ENCODE results near the gene ZNF205.
A peak's percentile ranks its signal among the peaks of the same experiment; 100 is the strongest.

ZNF205 gene

GRCh38 chr16:3147046-3147756, 34.8 kb downstream of the ZNF205 start:
- FAIRE-seq, result no peak
- no peak for DNase-seq (ENCODE audit: insufficient read length, low spot score)

GRCh38 chr16:3147757-3148104, 35.3 kb downstream of the ZNF205 start:
- FAIRE-seq, result no peak

DNA sequence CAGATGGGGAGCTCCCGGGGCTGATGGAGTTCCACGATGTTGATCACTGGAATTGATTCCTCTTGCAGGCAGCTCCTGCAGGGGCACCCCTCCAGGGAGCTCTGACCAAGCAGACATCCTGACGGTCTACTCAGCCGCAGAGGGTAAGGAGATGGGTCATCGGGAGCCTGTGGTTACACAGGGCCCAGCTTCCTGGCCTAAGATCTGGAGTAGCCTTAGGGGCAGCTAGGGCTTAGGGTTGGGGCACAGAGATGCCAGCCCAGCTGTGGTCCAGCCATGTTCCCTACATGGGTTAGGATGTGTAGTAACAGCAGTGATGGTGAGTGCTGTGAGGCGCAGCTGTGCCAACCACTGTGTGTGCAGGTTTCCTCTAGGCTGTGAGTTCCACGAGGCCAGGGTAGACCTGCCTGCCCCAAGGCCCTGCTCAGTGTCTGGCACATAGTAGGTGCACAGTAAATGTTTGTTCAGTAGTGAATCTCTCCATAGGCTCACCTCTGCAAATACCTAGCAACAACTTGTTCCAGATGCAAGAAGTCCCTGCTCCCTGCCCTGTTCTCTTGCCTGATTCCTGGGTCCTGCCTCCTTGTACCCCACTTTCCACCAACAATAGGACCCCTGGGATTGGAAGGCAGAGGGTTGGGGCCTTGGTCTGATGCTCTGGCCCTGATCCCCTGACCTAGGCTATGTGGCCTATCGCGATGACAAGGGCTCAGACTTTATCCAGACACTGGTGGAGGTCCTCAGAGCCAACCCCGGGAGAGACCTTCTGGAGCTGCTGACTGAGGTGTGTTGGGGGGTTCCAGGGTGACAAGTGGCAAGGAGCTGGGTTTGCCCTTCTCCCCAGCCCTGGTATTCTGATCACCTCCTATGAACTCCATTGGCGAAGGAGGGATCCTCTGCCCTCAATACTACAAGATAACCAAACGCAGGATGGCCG, 36.1 kb downstream of the ZNF205 start:
- FAIRE-seq (no peak), DNase-seq (ENCODE audit: insufficient read length, low spot score) (no peak)

More at GRCh38 chr16:3147757-3148104, 35.3 kb downstream of the ZNF205 start:
- DNase-seq (ENCODE audit: insufficient read length, low spot score), result no peak

- no peak for FAIRE-seq
- no peak for DNase-seq (ENCODE audit: insufficient read length, low spot score)
Measured at GRCh38 chr16:3149193-3149530, 36.8 kb downstream of the ZNF205 start.

DNA sequence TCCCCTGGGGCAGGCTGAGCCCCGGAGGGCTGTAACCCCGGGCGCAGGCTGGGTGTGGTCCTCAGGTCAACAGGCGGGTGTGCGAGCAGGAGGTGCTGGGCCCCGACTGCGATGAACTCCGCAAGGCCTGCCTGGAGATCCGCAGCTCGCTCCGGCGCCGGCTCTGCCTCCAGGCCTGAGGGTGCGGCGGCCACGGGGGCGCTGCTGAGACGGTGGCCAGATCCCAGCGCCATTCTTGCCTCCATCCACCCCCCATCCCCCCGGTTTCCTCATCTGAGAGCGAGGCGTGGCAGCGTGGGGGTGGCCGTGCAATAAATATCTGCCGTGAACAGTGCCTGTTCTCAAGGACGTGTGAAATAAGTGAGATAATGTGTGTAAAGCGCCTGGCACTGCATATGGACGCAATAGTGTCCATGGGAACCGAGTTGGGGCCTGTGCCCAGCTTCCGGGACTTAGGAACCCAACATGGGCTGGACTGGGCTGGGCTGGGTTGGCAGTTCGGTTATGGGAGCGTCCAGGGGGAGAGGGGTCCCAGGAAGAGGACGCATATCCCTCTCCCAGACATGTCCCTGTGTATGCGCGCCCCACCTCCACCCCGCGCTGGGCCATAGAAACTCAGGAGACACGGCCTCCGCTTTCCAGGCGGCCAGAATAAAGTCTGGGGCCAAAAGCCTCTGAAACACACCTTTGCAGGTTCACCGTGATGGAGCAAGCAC, 37.4 kb downstream of the ZNF205 start:
- DNase-seq (ENCODE audit: insufficient read length, low spot score) (peak; percentile 29), FAIRE-seq (no peak)

GRCh38 chr16:3150346-3151218, 38.2 kb downstream of the ZNF205 start:
- DNase-seq (ENCODE audit: insufficient read length, low spot score), result peak; percentile 95
- FAIRE-seq, result no peak

GRCh38 chr16:3152027-3152276, 39.6 kb downstream of the ZNF205 start:
- DNase-seq (ENCODE audit: insufficient read length, low spot score) (no peak), FAIRE-seq (no peak)

DNA sequence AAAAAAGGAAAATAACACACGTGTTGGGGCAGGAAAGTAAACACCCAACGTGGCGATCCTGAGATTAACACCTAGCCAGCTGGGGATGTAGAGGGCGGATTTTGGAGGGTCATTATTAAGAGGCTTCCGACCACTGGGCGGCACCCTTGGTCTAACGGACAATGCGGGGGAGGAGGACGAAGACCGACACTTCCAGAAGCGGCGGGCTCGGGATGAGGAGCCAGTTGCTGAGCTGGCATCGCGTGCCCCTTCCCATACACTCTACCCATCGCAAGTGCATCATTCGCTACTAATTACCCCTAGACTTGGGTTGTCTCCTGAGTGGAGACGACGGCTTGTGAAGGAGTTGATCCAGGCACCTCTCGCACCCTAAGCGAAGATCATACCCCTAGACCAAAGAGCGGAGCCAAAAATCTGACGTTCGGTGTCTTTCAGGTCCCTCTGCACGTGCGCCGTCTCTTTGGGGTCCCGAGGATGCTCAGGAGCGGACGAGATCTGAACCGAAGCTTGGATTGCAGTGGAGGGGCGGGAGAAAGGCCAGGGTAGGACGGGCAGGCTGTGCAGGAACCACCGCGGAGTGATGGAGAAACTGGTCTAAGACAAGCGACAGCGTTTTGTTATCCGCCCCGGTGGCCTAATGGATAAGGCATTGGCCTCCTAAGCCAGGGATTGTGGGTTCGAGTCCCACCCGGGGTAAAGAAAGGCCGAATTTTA, 40.0 kb downstream of the ZNF205 start:
- peak; percentile 73 for DNase-seq (ENCODE audit: insufficient read length, low spot score)
- FAIRE-seq, result no peak

DNA sequence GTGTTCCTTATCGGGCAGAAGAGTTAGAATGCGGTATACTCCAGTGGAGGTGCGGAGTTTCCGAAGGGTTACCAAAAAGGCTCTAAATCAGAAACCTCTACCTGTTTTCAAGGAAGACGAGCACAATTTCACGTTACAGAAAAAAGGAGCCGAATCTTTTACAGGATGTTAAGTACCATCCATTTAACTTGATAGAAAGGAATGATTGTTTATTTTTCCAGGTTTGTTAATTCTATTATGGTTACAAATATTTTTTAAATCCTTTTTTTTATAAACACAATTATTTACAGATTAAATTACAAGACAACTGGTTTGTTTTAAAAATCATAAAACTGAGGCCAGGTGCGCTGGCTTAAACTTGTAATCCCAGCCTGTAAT, 40.6 kb downstream of the ZNF205 start:
- FAIRE-seq, result no peak

GRCh38 chr16:3155181-3155580, 42.8 kb downstream of the ZNF205 start:
- FAIRE-seq, result no peak
- no peak for DNase-seq (ENCODE audit: insufficient read length, low spot score)

More for the DNA sequence above, 40.6 kb downstream of the ZNF205 start:
- DNase-seq (ENCODE audit: insufficient read length, low spot score), result no peak

DNA sequence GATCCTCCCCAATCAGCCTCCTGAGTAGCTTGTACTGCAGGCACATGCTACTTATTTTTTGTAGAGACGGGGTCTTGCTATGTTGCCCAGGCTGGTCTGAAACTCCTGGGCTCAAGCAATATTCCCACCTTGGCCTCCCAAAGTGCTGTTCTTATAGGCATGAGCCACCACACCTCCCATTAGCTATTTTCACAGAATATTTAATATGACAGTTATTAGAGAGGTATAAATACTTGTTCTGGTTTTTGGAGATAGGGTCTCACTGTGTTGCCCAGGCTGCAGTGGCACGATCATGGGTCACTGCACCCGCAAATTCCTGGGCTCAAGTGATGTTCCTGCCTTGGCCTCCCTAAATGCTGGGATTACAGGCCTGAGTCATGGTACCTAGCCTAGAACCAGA, 43.6 kb downstream of the ZNF205 start:
- DNase-seq (ENCODE audit: insufficient read length, low spot score) (no peak), FAIRE-seq (no peak)

DNA sequence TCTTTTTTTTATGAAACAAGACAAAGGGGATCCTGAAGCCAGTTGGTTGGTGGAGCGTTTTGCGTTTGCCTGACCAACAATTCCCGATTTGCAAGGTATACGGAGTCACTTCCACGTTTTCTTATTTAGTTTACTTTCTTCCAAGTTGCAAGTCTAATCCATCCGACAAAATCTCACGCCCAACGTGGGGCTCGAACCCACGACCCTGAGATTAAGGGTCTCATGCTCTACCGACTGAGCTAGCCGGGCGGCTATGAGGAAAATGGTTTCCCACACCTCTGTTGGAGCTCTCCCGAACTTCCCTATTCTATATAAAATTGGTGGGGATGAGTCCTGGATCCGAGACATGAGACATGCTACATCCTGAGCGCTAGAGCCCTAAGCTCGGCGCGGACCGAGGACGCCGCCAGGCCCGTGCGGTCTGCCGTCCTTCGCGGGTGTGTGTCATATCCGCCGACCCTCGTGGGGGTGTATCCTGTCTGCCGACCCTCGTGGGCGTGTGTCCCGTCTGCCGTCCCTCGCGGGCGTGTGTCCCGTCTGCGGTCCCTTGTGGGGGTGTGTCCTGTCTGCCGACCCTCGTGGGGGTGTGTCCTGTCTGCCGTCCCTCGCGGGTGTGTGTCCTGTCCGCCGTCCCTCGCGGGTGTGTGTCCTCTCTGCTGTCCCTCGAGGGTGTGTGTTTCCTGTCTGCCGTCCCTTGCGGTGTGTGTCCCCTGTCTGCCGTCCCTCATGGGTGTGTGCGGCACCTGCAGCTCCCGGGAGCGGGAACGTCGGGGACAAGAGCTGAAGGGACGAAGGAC, 45.0 kb downstream of the ZNF205 start:
- DNase-seq (ENCODE audit: insufficient read length, low spot score) (no peak), FAIRE-seq (peak; percentile 36)

- no peak for FAIRE-seq
- DNase-seq (ENCODE audit: insufficient read length, low spot score), result no peak
Measured at GRCh38 chr16:3158026-3158509, 45.7 kb downstream of the ZNF205 start.

DNA sequence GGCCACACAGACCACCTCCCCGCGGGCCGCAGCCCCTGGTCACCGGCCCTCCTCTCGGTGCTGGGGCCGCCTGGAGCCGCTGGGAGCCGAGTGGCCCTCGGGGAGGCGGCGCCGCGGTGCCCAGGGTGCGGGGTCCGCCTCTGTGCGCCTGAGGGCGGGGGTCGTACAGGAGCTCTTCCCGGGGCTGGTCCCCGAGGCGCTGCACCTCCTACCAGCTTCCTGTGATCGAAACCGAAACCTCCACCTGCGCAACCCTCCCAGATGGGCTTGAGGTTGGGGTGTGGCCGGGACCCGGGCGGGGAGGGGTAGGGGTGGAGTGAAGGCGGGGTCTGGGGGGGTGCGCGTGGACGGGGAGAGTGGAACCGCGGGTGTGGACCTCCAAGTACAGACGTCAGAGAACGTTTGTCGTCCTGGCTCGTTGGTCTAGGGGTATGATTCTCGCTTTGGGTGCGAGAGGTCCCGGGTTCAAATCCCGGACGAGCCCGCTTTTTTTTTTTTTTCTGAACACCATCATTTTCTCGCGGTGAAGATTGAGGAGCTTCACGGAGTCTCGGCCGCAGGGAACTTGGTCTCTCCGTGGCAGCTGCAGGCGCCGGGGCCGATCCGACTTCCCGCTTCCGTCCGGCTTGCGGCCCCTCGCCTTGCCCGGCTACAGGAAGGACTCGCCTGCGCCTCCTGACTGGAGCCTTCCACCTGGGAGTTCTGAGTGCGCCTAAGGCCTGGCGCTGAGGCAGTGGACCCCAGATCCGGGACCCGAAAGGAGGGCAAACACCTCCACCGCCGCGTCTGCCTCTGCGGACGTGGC, 46.3 kb downstream of the ZNF205 start:
- FAIRE-seq, result peak; percentile 44

DNA sequence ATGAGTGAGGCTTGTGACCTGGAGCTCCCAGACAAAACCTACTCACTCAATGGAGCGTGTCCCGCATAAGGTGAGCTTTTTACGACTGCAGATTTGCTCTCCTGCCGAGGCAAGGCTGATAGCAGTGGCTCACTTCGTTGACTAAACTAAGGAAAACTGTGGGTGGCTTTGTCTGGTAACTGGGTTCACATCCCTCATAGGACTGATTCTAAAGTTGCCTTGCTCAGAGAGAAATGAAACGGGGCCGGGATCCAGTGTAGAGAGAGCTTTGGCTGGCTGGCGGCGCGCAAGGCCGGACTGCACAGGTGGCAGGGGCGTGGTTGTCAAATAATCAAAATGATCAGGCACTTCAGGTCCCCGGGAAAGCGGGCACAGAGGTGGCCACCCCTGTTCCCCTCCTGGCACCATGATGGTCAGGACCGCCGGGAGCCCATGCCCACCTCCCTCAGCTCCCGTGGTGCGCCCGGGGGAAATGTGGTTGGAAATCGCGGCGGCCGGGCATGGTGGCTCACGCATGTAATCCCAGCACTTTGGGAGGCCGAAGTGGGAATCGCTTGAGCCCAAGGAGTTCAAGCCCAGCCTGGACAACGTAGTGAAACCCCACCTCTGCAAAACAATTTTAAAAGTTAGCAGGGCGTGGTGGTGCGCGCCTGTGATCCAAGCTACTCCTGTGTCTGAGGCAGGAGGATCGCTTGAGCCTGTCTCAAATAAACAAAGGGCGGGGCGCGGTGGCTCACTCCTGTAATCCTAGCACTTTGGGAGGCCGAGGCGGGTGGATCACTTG, 49.0 kb downstream of the ZNF205 start:
- no peak for DNase-seq (ENCODE audit: insufficient read length, low spot score)
- no peak for FAIRE-seq

More for the DNA sequence above, 46.3 kb downstream of the ZNF205 start:
- DNase-seq (ENCODE audit: insufficient read length, low spot score), result peak; percentile 97

GRCh38 chr16:3164121-3164991, 52.0 kb downstream of the ZNF205 start:
- DNase-seq (ENCODE audit: insufficient read length, low spot score) (no peak), FAIRE-seq (no peak)

Data from HTR-8/SVneo (cell line).